Activated CD4-positive, alpha-beta T cell treated with anti-CD3 and anti-CD28 coated beads, Interleukin-2, amount 10 ng/mL, durations not matched to agents 7 days and 5 days (primary cell): ENCODE measurements around the gene EFHC1. TPM values are rescaled to one million over a fixed set of nuclear protein-coding genes. Genes with fewer than 3 reads are reported as not detected.

Source experiments
- CTCF ChIA-PET: fragments of 350-600 bp; sonication (Branson Sonifier 250); formaldehyde crosslinking; loops from one replicate; lab custom pipeline; 2021; ENCODE audit warnings: antibody characterized with exemption; lab: Charles Lee
- POLR2A ChIA-PET: fragments of 350-600 bp; sonication (Branson Sonifier 250); formaldehyde crosslinking; loops from one replicate; lab custom pipeline; 2021; ENCODE audit warnings: antibody characterized with exemption; lab: Charles Lee
- DNase-seq: peaks from one replicate; pipeline ENCODE4 v3.0.0-alpha.2; 2020
- H3K27ac Mint-ChIP-seq: one replicate; pipeline ENCODE4 v1.8.0; 2021; ENCODE audit warnings: mild to moderate bottlenecking, moderate library complexity, mixed read lengths
- H3K27me3 Mint-ChIP-seq: one replicate; pipeline ENCODE4 v1.8.0; 2021; ENCODE audit warnings: mixed read lengths
- H3K36me3 Mint-ChIP-seq: one replicate; pipeline ENCODE4 v1.8.0; 2021; ENCODE audit warnings: low read depth, mixed read lengths
- H3K4me1 Mint-ChIP-seq: one replicate; pipeline ENCODE4 v1.8.0; 2021; ENCODE audit warnings: mixed read lengths
- H3K4me3 Mint-ChIP-seq: one replicate; pipeline ENCODE4 v1.8.0; 2021; ENCODE audit warnings: mild to moderate bottlenecking, moderate library complexity, mixed read lengths
- H3K9me3 Mint-ChIP-seq: one replicate; pipeline ENCODE4 v1.8.0; 2021; ENCODE audit warnings: mixed read lengths
- total RNA-seq, 2 experiments: library from RNA; stranded (reverse); gene quantifications; one replicate each; pipeline ENCODE4 v1.2.3, GENCODE V29; 2021

The EFHC1 gene
- total RNA-seq, 2 experiments from 2014 or later: 2.3 to 3.6 TPM

- ChIA-PET CTCF (interaction anchor here (0.7 kb wide), 1 partner anchor 142 kb away, joined by 3 read pairs; no protein-coding TSS in a partner anchor), POLR2A (no interaction called here)
- Mint-ChIP-seq H3K27ac (no peak overlapping the region), H3K27me3 (no peaks in the 10 kb centered on the region), H3K4me1 (no peaks in the 10 kb centered on the region), H3K9me3 (no peaks in the 10 kb centered on the region), H3K36me3 (peaks cover 2% of the 10 kb centered on the region), H3K4me3 (no peak overlapping the region)
- DNase-seq: no peak
Measured at GRCh38 chr6:52498538-52499017, 78.4 kb downstream of the EFHC1 start.

GRCh38 chr6:52499026-52499425, 78.9 kb downstream of the EFHC1 start:
- Mint-ChIP-seq H3K9me3 (no peaks in the 10 kb centered on the region), H3K27ac (no peak overlapping the region), H3K27me3 (no peaks in the 10 kb centered on the region), H3K4me1 (no peaks in the 10 kb centered on the region), H3K36me3 (peaks cover 2% of the 10 kb centered on the region), H3K4me3 (no peak overlapping the region)
- CTCF ChIA-PET: interaction anchor here (0.7 kb wide), 1 partner anchor 141 kb away, joined by 3 read pairs; no protein-coding TSS in a partner anchor
- no peak for DNase-seq
- POLR2A ChIA-PET: no interaction called here

GRCh38 chr6:52499681-52500236, 79.6 kb downstream of the EFHC1 start:
- Mint-ChIP-seq H3K9me3 (no peaks in the 10 kb centered on the region), H3K4me1 (no peaks in the 10 kb centered on the region), H3K4me3 (no peak overlapping the region), H3K27ac (no peak overlapping the region), H3K36me3 (peaks cover 2% of the 10 kb centered on the region), H3K27me3 (no peaks in the 10 kb centered on the region)
- no peak for DNase-seq
- ChIA-PET POLR2A (no interaction called here), CTCF (interaction anchor here (1.1 kb wide), 1 partner anchor 77 kb away, joined by 3 read pairs; no protein-coding TSS in a partner anchor)

GRCh38 chr6:52500238-52501129, 80.3 kb downstream of the EFHC1 start:
- H3K27ac Mint-ChIP-seq: no peak overlapping the region
- no peak overlapping the region for H3K4me3 Mint-ChIP-seq
- no peaks in the 10 kb centered on the region for H3K27me3 Mint-ChIP-seq
- POLR2A ChIA-PET: no interaction called here
- CTCF ChIA-PET: interaction anchor here (1.1 kb wide), 1 partner anchor 76 kb away, joined by 3 read pairs; no protein-coding TSS in a partner anchor
- H3K9me3 Mint-ChIP-seq: no peaks in the 10 kb centered on the region
- H3K36me3 Mint-ChIP-seq: peaks cover 2% of the 10 kb centered on the region
- H3K4me1 Mint-ChIP-seq: no peaks in the 10 kb centered on the region
- DNase-seq: no peak

GRCh38 chr6:52502306-52503029, 82.3 kb downstream of the EFHC1 start:
- Mint-ChIP-seq H3K36me3 (peaks cover 2% of the 10 kb centered on the region), H3K9me3 (no peaks in the 10 kb centered on the region), H3K4me1 (no peaks in the 10 kb centered on the region), H3K4me3 (no peak overlapping the region), H3K27me3 (no peaks in the 10 kb centered on the region), H3K27ac (no peak overlapping the region)
- ChIA-PET CTCF (interaction anchor here (1.1 to 1.6 kb wide), 2 partner anchors 9 to 13 kb away, joined by 3 to 5 read pairs; no protein-coding TSS in a partner anchor), POLR2A (no interaction called here)
- DNase-seq: no peak

GRCh38 chr6:52503323-52503747, 83.2 kb downstream of the EFHC1 start:
- no peak overlapping the region for H3K4me3 Mint-ChIP-seq
- POLR2A ChIA-PET: no interaction called here
- CTCF ChIA-PET: interaction anchor here (1.6 kb wide), 1 partner anchor 10 kb away, joined by 5 read pairs; no protein-coding TSS in a partner anchor
- DNase-seq: no peak
- H3K36me3 Mint-ChIP-seq: peaks cover 3% of the 10 kb centered on the region
- no peak overlapping the region for H3K27ac Mint-ChIP-seq
- no peaks in the 10 kb centered on the region for H3K4me1 Mint-ChIP-seq
- H3K9me3 Mint-ChIP-seq: no peaks in the 10 kb centered on the region
- no peaks in the 10 kb centered on the region for H3K27me3 Mint-ChIP-seq

GRCh38 chr6:52503851-52504781, 84.0 kb downstream of the EFHC1 start:
- Mint-ChIP-seq H3K4me1 (no peaks in the 10 kb centered on the region), H3K4me3 (no peak overlapping the region), H3K9me3 (no peaks in the 10 kb centered on the region), H3K36me3 (peaks cover 8% of the 10 kb centered on the region), H3K27ac (no peak overlapping the region), H3K27me3 (no peaks in the 10 kb centered on the region)
- ChIA-PET POLR2A (no interaction called here), CTCF (interaction anchor here (1.6 kb wide), 1 partner anchor 11 kb away, joined by 5 read pairs; no protein-coding TSS in a partner anchor)
- DNase-seq: no peak

- Mint-ChIP-seq H3K9me3 (no peaks in the 10 kb centered on the region), H3K27ac (no peak overlapping the region), H3K27me3 (no peaks in the 10 kb centered on the region), H3K4me1 (no peaks in the 10 kb centered on the region), H3K36me3 (peaks cover 8% of the 10 kb centered on the region), H3K4me3 (no peak overlapping the region)
- ChIA-PET CTCF (no interaction called here), POLR2A (no interaction called here)
- DNase-seq: no peak
Measured at GRCh38 chr6:52504782-52505136, 84.6 kb downstream of the EFHC1 start.

GRCh38 chr6:52505726-52506409, 85.7 kb downstream of the EFHC1 start:
- Mint-ChIP-seq H3K27ac (no peak overlapping the region), H3K4me3 (no peak overlapping the region), H3K36me3 (peaks cover 10% of the 10 kb centered on the region), H3K4me1 (no peaks in the 10 kb centered on the region), H3K27me3 (no peaks in the 10 kb centered on the region), H3K9me3 (no peaks in the 10 kb centered on the region)
- ChIA-PET POLR2A (no interaction called here), CTCF (no interaction called here)
- no peak for DNase-seq

- Mint-ChIP-seq H3K9me3 (no peaks in the 10 kb centered on the region), H3K27me3 (no peaks in the 10 kb centered on the region), H3K36me3 (peaks cover 10% of the 10 kb centered on the region), H3K4me1 (no peaks in the 10 kb centered on the region), H3K4me3 (no peak overlapping the region), H3K27ac (no peak overlapping the region)
- DNase-seq: no peak
- ChIA-PET POLR2A (no interaction called here), CTCF (no interaction called here)
Measured at GRCh38 chr6:52506476-52506875, 86.3 kb downstream of the EFHC1 start.

GRCh38 chr6:52507557-52508260, 87.6 kb downstream of the EFHC1 start:
- no peak overlapping the region for H3K27ac Mint-ChIP-seq
- no peaks in the 10 kb centered on the region for H3K9me3 Mint-ChIP-seq
- H3K4me3 Mint-ChIP-seq: no peak overlapping the region
- no peak for DNase-seq
- H3K4me1 Mint-ChIP-seq: no peaks in the 10 kb centered on the region
- H3K36me3 Mint-ChIP-seq: peaks cover 9% of the 10 kb centered on the region
- no peaks in the 10 kb centered on the region for H3K27me3 Mint-ChIP-seq
- ChIA-PET CTCF (interaction anchor here (1.0 kb wide), 1 partner anchor 121 kb away, joined by 3 read pairs; no protein-coding TSS in a partner anchor), POLR2A (no interaction called here)
